Left ventricle myocardium inferior (tissue), 1 donor: ENCODE results near the gene PTPRN2. TPM values are rescaled to one million over a fixed set of nuclear protein-coding genes. Genes with fewer than 3 reads are reported as not detected.

ENCODE experiments used
- DNase-seq: peaks from one replicate; pipeline ENCODE4 v3.0.0-alpha.2; 2020
- H3K27ac ChIP-seq: fragments of 200-600 bp; replicated peaks from 2 replicates; pipeline ENCODE4 v1.8.0; 2021
- H3K27me3 ChIP-seq: fragments of 200-600 bp; 2 replicates; pipeline ENCODE4 v1.8.0; 2021; ENCODE audit warnings: low read depth
- H3K36me3 ChIP-seq: fragments of 200-600 bp; 2 replicates; pipeline ENCODE4 v1.8.0; 2021
- H3K4me1 ChIP-seq: fragments of 200-600 bp; 2 replicates; pipeline ENCODE4 v1.8.0; 2021
- H3K4me3 ChIP-seq: fragments of 200-600 bp; 2 replicates; pipeline ENCODE4 v1.8.0; 2021; ENCODE audit warnings: mild to moderate bottlenecking, moderate library complexity
- H3K9me3 ChIP-seq: fragments of 200-600 bp; replicated peaks from 2 replicates; pipeline ENCODE4 v1.8.0; 2021
- CTCF ChIP-seq: fragments of 200-600 bp; IDR thresholded peaks from 2 replicates; pipeline ENCODE4 v1.8.0; 2021; ENCODE audit warnings: antibody characterized with exemption, mild to moderate bottlenecking, borderline replicate concordance
- intact Hi-C: fragments of 100-400 bp; cut with micrococcal nuclease; formaldehyde crosslinking; loops from one replicate; pipeline ENCODE4 v1.11.0; 2022
- total RNA-seq: library from RNA; stranded (reverse); fragmentation: NEBNext Ultra II Directional; extraction: Animal tissue kit (Norgen Biotek cat#: 25700); gene quantifications from one replicate; pipeline ENCODE4 v1.2.1, GENCODE V29; 2021
- donor health status: DM: no; HTN: yes; CAD: no; lungs with severe emphysema.

PTPRN2 gene
- total RNA-seq, 1 donor from 2014 or later: 1.3 TPM

GRCh38 chr7:157754416-157754790 is 833.2 kb downstream of the PTPRN2 start:
- H3K4me1 ChIP-seq: no peaks in the 10 kb centered on the region
- H3K27me3 ChIP-seq: peaks cover 8% of the 10 kb centered on the region
- H3K27ac ChIP-seq: no peak overlapping the region
- intact Hi-C loops: no loop called here
- no peak for TF ChIP-seq CTCF
- DNase-seq: no peak
- no peaks in the 10 kb centered on the region for H3K9me3 ChIP-seq
- no peak overlapping the region for H3K4me3 ChIP-seq
- no peaks in the 10 kb centered on the region for H3K36me3 ChIP-seq

- no peak overlapping the region for H3K4me3 ChIP-seq
- no peak for DNase-seq
- H3K27me3 ChIP-seq: peaks cover 8% of the 10 kb centered on the region
- H3K27ac ChIP-seq: no peak overlapping the region
- H3K36me3 ChIP-seq: no peaks in the 10 kb centered on the region
- no peak for TF ChIP-seq CTCF
- intact Hi-C loops: no loop called here
- no peaks in the 10 kb centered on the region for H3K9me3 ChIP-seq
- H3K4me1 ChIP-seq: no peaks in the 10 kb centered on the region
Observed at GRCh38 chr7:157753713-157754415, 833.8 kb downstream of the PTPRN2 start.

GRCh38 chr7:157752832-157753291 is 834.8 kb downstream of the PTPRN2 start:
- Histone ChIP-seq H3K27me3 (peaks cover 8% of the 10 kb centered on the region), H3K4me3 (no peak overlapping the region), H3K9me3 (no peaks in the 10 kb centered on the region), H3K4me1 (no peaks in the 10 kb centered on the region), H3K36me3 (no peaks in the 10 kb centered on the region), H3K27ac (no peak overlapping the region)
- no peak for TF ChIP-seq CTCF
- no peak for DNase-seq
- intact Hi-C loops: no loop called here

- TF ChIP-seq CTCF: no peak
- Histone ChIP-seq H3K36me3 (no peaks in the 10 kb centered on the region), H3K9me3 (no peaks in the 10 kb centered on the region), H3K4me1 (no peaks in the 10 kb centered on the region), H3K4me3 (no peak overlapping the region), H3K27ac (no peak overlapping the region), H3K27me3 (peaks cover 8% of the 10 kb centered on the region)
- intact Hi-C loops: no loop called here
- DNase-seq: no peak
Observed at GRCh38 chr7:157751951-157752673, 835.5 kb downstream of the PTPRN2 start.

GRCh38 chr7:157751406-157751805 is 836.2 kb downstream of the PTPRN2 start:
- no peak for TF ChIP-seq CTCF
- Histone ChIP-seq H3K9me3 (no peaks in the 10 kb centered on the region), H3K27me3 (peaks cover 8% of the 10 kb centered on the region), H3K27ac (no peak overlapping the region), H3K4me1 (no peaks in the 10 kb centered on the region), H3K36me3 (no peaks in the 10 kb centered on the region), H3K4me3 (no peak overlapping the region)
- no peak for DNase-seq
- intact Hi-C loops: no loop called here
